H1 (cell line): ENCODE results near the gene PRPH2. TPM values are rescaled to one million over a fixed set of nuclear protein-coding genes. Genes with fewer than 3 reads are reported as not detected.

ENCODE experiments used
- CHD7 ChIP-seq: fragments of 300-600 bp; sonication (generic); IDR thresholded peaks from 2 replicates; pipeline ENCODE4 v1.7.1; 2012; ENCODE audit warnings: low read length, moderate library complexity, mild to moderate bottlenecking, inconsistent platforms; ENCODE audit not compliant: insufficient replicate concordance
- KDM5A ChIP-seq: fragments of 200-600 bp; IDR thresholded peaks from 2 replicates; pipeline ENCODE4 v1.7.1; 2012; ENCODE audit warnings: mild to moderate bottlenecking, low read length, inconsistent platforms, mixed read lengths
- POLR2A ChIP-seq, 2 experiments: IDR thresholded peaks; 1 replicate in 1 of 2; 2 replicates in 1 of 2; pipeline ENCODE4 v1.6.1; 2011; ENCODE audit warnings: low read depth in 2 of 2, low read length in 2 of 2, mild to moderate bottlenecking in 2 of 2; ENCODE audit errors: control extremely low read depth in 1 of 2
- RXRA ChIP-seq: IDR thresholded peaks from 2 replicates; pipeline ENCODE4 v1.6.1; 2011; ENCODE audit warnings: low read depth, mild to moderate bottlenecking, low read length, moderate library complexity; ENCODE audit not compliant: insufficient read depth
- SIN3A ChIP-seq, 2 experiments: IDR thresholded peaks in 1 of 2; conservative IDR thresholded peaks in 1 of 2; 2 replicates each; pipeline ENCODE4 v1.6.1; 2011 to 2012; ENCODE audit warnings: low read length in 2 of 2, improper control_type of control experiment in 1 of 2, low read depth in 1 of 2, mild to moderate bottlenecking in 1 of 2
- polyA plus RNA-seq, 7 experiments: library from polyadenylated mRNA; depleted of rRNA in 3 of 7; stranded (reverse) in 5 of 7; unstranded in 2 of 7; fragments of >200 nt in 5 of 7; fragments of 200-250 nt in 2 of 7; gene quantifications; 1 replicate in 5 of 7; 2 replicates in 1 of 7; 4 replicates in 1 of 7; pipeline versions ENCODE4 v1.2.1 to v1.2.3, GENCODE V29; 2011 to 2013; ENCODE audit warnings: missing spikeins in 2 of 7, mixed read lengths in 2 of 7
- total RNA-seq: library from RNA; stranded (reverse); fragmentation: NEBNext Ultra II Directional; extraction: Animal tissue kit (Norgen Biotek cat#: 25700); gene quantifications from 2 replicates; pipeline ENCODE4 v1.2.1, GENCODE V29; 2021

PRPH2 gene
- total and polyA plus RNA-seq, 2 of the 8 experiments (the other 6 are each of a cell fraction or from before 2014, with no cell fraction given), result 0.23 to 0.65 TPM

- TF ChIP-seq CHD7 (no peak), SIN3A (conservative IDR thresholded peaks at IDR 0.05 in 1 of 2, IDR thresholded peaks at IDR 0.05 in 1 of 2; ENCODE audit: low read depth in 1 of 2, low read length in 2 of 2) (no peak), POLR2A (IDR thresholded peaks at IDR 0.05; ENCODE audit: control extremely low read depth in 1 of 2, low read depth in 2 of 2, low read length in 2 of 2) (no peak), RXRA (no peak), KDM5A (no peak)
Observed at GRCh38 chr6:42689371-42689770, 33.0 kb downstream of the PRPH2 start (continued).
